Stimulated activated naive CD4-positive, alpha-beta T cell treated with Interleukin-2 at 50 U/mL for 16 hours (primary cell): ENCODE measurements around the gene CCNL2.

Source experiments
- DNase-seq: peaks from one replicate; lab custom pipeline; 2025; lab: John Stamatoyannopoulos, UW

CCNL2 gene

GRCh38 chr1:1355416-1355815 lies 43.7 kb downstream of the CCNL2 start:
- DNase-seq, result no peak

- DNase-seq, result no peak
Observed at GRCh38 chr1:1354271-1355247, 44.6 kb downstream of the CCNL2 start.

- no peak for DNase-seq
Observed at GRCh38 chr1:1353389-1354151, 45.6 kb downstream of the CCNL2 start.

GRCh38 chr1:1352786-1353388 lies 46.2 kb downstream of the CCNL2 start:
- DNase-seq, result no peak

GRCh38 chr1:1351511-1352427 lies 47.4 kb downstream of the CCNL2 start:
- no peak for DNase-seq

GRCh38 chr1:1349256-1350012 lies 49.7 kb downstream of the CCNL2 start, which contains the start of gene DVL1:
TSS of gene DVL1 (minus strand) at chr1:1349418. CDS start at chr1:1349065, 353 bp downstream.
- DNase-seq, result peak; percentile 55

GRCh38 chr1:1348420-1349255 lies 50.5 kb downstream of the CCNL2 start:
- no peak for DNase-seq

GRCh38 chr1:1347663-1348419 lies 51.3 kb downstream of the CCNL2 start:
- DNase-seq, result no peak

GRCh38 chr1:1347026-1347595 lies 52.0 kb downstream of the CCNL2 start:
- no peak for DNase-seq

GRCh38 chr1:1346501-1346890 lies 52.6 kb downstream of the CCNL2 start:
- no peak for DNase-seq

GRCh38 chr1:1345860-1346500 lies 53.2 kb downstream of the CCNL2 start:
- DNase-seq, result no peak

- no peak for DNase-seq
Observed at GRCh38 chr1:1345384-1345783, 53.8 kb downstream of the CCNL2 start.

- peak; percentile 43 for DNase-seq
Observed at GRCh38 chr1:1344655-1345361, 54.3 kb downstream of the CCNL2 start.

- no peak for DNase-seq
Observed at GRCh38 chr1:1343811-1344421, 55.2 kb downstream of the CCNL2 start.

GRCh38 chr1:1342584-1343115 lies 56.5 kb downstream of the CCNL2 start:
- no peak for DNase-seq

- no peak for DNase-seq
Observed at GRCh38 chr1:1342061-1342562, 57.0 kb downstream of the CCNL2 start.
